ENCODE measurements around the gene GZF1.

The GZF1 gene

DNA sequence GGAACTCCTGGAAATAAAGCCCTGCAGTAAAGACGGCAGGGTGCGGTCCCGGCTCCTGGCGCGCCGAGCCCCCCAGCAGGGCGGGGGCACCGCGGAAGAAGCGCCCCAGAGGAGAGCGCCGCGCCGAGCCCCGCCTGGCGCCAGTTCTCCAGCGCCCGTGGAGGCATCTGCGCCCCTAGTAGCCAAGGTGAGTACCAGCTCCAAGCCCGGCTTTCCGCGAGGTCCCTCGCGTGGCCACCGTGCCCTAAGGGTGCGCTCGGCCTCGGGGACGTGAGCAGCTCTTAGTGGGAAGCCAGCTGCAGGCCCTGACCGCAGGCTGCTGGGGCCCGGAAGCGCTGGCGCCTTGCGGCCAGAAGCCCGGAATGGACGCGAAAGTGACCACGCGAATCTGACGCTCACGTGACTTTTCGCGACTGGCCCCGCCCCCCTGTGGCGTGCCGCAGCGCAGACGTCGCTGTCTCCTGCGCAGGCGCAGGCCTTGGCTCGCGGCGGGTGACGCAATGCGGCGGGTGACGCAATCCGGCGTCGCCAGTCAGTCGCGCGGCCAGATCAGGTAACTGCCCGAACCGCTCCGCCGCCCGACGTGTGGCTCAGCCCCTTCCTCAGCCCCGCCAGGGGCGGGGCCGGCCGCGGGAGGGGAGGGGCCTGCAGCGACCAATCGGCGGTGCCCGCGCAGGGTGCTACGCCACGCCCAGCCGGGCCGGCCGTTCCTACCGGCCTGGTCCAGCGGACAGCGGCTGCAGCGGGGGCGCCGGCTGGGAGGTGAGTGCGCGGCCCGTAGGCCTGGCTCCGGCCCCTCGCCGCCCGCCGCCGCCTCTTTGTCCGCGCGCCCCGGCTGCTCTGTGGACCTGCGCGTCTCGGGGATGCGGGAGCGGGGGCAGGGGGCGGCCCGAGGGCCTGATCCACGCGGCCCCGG, at the start of gene GZF1:
Gene GZF1 (plus strand): TSS at position 707 of the 916 bp plus-strand sequence. CDS start 2,202 bp downstream, outside the sequence.
- peak; percentile 100 for DNase-seq

DNA sequence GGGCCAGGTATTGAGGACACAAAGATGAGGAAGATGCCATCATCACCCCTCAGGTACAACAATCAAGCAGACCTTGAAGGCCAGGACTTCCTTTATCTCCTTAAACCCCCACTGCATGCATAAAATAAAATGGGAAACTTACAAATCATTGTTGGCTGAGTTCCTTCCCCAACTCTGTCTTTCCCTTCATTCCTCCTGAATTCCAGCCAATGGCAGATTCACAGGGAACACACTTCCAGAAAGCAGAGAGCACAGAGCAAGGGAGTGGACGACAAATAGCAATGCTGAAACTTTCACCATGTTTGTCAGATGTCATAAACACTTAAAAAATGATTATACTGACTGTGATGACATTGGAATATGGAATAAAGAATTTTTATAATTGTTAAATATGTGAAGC, 48.7 kb upstream of the GZF1 start:
- DNase-seq = no peak

DNA sequence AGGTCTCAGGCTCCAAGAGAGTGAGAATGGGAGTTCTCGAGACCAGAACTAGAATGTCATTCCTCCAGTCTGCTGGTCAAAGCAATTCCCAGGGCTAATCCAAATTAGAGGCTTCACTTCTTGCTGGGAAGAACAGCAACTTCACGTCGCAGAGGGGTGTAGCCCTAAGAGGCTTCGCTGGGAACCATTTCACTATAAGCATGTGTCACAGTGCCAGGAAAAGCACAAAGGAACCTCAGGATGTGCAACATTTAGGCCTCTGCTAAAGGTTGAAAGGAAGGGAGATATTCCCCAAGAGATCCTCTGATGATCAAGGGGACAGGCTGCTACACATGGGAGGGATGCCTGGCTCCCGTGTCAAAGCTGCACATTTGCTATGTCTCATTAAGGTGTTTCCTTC, 47.3 kb upstream of the GZF1 start:
- DNase-seq = no peak

DNA sequence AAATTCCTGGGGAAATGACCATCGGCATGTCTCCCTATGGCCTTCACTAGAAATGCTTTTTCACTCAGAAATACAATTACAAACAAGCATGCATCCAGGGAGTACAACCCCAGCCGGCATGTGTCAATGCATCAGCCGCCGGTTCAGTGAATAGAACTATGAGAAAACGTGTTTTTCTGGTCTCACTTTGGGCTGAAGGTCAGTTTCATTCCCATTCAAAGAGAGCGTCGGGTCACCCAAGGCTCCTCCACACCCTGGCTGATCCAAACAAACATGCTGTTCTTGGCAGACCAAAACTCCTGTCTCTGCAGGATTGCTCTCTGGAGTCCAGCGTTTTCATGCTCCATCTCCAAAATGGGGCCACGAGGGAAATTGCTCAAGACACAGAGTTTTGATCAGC, 46.9 kb upstream of the GZF1 start:
- no peak for DNase-seq

DNA sequence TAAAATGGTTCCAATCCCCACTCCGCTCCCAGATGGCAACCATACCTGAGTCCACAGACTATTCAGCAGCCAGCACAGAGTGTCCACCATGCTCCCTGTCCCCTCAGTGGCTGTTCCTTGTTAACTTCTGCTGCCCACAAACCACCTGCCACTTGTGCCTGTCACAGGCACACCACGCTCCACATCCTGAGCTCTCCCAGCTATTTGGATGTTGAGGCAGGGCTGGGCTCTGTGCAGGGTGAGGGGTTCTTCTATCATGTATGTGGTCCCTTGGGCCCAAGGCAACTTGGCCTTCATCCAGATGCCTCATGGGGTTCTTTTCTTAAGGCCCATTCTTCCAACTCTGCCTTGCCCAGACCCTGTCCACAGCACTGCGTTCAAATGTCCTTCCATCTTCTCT, 45.4 kb upstream of the GZF1 start:
- no peak for DNase-seq

DNA sequence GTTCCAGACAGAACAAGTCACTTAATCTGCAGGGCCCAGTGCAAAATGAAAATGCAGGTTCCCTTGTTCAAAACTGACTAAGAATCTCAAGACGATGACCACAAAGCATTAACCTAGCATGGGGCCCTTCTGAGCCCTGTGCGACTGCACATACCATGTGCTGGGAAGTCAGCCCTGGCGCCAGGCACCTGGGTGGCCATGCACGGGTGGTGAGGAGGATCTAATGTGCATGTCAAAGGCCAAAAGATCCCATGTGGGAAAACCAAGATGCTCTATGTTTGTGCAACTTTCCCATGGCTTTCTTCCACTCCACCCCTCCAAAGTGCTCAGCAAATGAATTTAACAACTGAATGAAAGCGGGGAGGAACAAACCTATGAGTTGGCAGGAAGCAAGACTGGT, 44.9 kb upstream of the GZF1 start:
- DNase-seq = no peak

DNA sequence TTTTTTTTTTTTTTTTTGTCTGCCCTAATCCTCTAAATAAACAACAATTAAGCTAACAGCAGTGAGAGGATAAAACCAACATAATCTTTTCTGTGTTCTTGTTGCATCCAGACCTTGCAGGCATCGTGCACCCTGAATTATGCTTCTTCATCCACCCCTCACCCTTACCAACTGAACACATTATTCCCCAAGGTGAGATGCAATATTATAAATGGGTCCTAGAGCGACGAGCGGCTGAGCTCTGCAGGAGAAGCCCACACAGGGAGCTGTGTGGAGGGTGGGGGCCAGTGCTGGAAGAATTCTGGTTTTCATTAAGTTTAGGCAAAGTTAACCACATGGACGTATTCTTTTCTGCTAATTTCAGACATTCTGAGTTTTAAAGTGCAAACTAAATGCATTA, 43.6 kb upstream of the GZF1 start:
- DNase-seq = no peak

DNA sequence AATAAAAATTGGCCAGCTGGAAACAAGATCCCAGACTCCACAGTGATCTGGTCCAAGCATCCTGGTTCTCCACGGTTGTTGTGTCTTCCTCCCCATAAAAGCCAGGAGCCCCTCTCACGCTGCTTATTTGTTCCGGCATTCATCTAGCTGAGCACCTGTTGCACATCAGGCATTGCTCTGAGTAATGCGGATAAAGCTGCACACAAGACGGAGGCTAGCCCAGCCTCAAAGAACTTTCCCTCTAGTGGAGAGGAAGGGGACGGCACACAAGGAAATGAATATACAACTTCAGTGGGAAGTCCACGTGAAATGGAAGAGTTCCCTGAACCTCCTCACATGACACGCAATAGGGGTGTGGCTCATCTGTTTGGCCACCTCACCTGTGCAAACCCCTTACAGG, 41.7 kb upstream of the GZF1 start:
- DNase-seq = no peak

DNA sequence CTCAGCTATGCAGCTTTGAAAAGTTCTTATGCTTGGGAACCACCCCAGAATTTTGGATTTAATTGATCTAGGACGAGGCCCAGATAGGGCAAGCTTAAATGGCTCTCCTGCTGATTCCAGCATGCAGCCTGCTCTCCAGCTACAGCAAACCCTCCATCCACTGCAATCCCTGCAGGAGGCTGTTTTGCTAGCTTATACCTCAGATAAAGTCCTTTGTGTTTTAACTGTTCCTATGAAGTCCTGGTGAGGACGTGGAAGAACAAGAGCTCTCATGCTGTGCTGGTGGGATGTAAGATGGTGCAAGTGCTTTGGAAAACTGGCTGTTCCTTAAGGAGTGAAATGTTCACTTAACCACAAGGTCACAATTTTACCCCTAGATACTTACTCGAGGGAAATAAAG, 36.9 kb upstream of the GZF1 start:
- DNase-seq = no peak

DNA sequence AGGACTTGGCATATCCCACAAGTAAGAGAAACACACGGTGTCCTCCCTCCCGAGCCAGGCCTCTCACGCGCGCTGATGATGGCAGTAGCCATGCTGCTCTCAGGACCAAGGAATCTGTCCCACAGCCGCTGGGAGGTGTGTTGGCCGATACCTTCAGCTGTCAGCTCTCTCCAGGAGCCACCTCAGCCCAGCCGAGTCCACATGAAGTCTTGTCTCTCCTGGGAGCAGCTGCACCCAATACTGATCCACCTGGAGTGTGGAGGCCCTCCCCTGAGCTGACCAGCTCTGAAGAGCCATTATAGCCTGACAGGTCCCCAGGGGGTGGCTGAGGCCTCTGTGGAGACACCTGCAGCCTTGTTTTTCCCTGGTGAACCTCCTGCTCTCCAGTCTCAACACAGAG, 35.2 kb upstream of the GZF1 start:
- no peak for DNase-seq

DNA sequence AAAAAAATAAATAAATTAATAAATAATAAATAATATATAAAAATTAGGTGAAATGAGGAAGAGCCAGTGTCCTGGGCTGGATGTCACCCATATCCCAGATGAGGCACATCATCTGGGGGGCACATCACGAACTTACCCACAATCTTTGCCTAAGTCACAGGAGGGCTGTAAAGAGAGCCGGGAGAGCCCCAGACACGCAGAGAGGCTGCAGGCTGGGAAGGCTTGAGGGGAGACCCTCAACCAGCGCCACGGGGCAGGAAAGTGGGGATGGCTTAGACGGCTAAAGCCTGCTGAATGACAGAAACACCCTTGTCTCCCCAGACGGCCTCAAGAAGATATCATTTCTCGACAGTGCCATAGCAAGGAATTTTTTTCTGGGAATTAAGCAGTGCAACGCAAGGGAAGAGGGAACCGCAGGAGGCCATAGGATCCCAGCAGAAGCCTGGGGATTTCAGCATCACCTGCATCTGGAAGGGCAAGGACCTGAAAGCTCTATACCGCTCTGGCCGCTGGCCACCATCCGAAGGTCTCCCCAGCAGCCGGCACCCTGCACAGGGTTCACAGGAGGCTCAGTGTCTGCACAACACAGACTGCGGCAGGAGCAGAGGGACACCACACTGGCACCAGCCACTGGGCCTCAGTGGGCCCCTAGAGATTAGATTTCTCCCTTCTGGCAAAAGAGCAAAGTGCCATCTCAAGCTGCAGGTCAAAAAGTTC, 34.2 kb upstream of the GZF1 start:
- no peak for DNase-seq

DNA sequence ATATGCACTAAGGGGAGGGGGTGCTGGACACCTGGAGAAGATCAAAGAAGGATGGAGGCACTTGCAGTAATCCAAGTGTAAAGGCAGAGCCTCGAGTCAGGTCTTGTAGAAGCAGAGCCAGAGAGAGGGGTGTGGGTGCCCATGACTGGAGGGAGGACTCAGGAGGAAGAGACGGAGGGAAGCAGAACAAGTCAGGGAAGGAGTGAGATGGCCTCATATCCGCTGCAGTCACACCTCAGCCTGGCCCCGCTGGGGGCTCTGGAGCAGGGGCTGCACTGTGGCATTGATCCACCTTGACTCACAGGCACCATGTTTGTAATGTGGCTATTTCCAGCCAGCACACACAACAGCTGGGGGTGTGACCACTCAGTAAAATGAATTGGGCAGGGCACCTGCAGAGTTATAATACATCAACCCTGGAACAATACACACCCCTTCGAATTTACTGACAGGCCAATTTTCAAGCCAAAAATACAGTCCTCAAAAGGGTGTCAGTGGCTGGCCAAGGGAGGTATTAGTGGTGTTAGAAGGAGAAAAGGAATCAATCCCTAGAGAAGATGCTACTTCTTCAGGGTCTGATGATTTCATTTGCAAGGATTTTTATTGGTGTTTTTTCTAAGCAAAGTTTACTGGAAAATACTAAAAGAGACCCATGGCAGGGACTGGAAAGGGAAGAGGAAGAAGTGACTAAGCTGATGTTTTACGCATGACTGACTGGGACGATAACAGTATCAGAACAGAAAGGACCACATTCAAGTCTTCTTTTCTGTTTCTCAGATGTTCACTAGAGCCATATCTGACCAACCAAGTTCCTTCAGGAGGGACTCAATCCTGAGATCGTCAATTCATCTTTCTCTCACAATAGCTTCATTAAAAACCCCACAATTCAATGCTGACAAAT, 30.3 kb upstream of the GZF1 start:
- no peak for DNase-seq

DNA sequence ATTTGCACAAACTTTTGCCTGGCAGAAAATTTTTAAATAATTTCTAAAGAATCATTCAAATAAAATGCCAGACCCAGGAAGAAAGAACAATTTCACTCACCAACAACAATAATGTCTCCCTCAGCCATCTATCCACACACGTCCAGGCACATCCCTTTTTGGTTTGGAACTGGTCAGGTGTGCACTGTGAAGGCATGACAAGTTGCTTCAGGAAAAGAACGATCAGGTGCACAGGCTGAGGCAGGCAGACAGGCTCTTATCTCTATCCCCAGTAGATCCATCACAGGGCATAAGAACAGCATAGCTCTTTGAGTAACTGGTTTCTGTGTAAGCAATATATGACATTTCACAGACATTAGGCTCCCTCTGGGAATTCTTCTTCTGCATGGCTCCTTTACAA, 29.5 kb upstream of the GZF1 start:
- no peak for DNase-seq

DNA sequence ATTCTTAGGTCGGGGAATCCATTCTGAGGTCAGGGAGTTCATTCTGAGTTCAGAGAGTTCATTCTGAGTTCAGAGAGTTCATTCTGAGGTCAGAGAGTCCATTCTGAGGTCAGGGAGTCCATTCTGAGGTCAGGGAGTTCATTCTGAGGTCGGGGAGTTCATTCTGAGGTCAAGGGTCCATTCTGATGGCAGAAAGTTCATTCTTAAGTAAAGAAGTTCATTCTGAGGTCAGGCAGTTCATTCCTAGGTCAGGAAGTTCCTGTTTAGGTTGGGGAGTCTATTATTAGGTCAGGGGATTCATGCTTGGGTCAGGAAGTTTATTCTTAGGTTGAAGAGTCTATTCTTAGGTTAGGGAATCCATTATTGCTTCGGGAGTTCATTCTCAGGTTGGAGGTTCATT, 27.9 kb upstream of the GZF1 start:
- no peak for DNase-seq

DNA sequence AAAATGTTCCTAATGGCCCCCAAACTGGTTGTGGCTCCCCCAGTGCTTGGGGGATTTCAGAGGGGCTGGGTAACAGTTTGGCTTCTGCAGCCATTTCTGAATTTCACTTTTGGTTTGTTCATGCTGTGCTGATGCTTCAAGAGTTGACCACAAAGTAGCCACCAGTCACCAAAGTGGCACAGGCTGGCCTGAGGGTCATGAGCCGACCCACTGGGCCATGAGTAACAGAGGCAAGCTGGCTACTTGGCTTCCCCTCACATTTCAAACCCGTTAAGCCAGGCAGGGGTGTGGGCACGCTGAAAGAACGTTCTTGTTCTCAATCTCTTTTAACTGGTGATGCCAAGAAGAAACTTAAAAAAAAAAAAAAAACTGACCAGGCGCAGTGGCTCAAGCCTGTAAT, 26.5 kb upstream of the GZF1 start:
- DNase-seq = no peak

DNA sequence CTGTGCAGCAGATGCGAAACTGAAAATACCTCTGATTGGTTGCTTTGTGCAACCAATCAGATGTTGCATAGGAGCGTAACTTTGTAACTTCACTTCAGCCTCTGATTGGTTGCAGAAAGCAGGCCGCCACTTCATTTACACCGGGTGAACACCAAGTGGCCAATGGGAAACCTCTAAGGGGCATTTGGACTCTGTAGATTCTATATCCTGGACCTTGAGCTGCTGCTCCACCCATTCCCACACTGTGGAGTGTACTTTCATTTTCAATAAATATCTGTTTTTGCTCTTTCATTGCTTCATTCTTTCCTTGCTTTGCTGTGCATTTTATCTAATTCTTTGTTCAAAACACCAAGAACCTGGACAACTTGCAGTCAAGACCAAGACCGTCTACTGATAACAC, 25.5 kb upstream of the GZF1 start:
- no peak for DNase-seq

DNA sequence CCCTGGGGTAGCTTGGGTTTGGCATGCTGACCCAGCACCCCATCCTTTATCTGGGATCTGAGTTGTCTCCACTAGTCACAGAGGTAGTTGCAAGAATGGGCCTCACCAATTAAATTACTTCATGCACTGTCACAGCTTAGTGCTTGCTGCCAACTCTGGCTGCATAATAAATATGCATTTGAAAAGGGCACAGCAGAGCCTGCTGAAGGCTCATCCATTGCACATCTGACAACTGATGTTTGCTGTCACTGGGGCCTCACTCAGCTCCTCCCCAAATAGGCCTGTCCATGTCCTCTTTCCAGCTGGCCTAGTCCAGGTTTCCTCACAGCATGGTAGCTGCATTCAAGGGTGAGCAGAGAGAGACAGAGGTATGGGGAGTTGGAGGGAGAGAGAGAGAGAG, 24.7 kb upstream of the GZF1 start:
- DNase-seq = no peak

DNA sequence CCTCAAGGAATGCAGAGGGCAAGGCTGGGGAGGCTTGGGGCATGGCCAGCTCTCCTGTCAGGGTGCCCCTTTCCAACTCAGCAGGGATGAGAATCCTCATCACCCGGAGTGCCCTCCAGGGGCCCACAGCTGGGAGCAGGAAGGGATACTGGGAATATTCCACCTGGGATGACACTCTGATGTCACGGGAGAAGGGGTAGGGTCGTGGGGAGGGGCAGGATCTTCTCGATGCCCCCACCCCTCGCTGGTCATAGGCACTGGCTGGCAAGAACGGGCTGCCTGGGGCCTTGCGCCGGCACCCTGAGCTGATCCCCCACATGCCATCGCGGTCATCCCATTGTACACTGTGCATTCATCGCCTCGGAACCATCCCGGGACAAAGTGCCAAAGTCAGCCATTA, 22.0 kb upstream of the GZF1 start:
- no peak for DNase-seq

DNA sequence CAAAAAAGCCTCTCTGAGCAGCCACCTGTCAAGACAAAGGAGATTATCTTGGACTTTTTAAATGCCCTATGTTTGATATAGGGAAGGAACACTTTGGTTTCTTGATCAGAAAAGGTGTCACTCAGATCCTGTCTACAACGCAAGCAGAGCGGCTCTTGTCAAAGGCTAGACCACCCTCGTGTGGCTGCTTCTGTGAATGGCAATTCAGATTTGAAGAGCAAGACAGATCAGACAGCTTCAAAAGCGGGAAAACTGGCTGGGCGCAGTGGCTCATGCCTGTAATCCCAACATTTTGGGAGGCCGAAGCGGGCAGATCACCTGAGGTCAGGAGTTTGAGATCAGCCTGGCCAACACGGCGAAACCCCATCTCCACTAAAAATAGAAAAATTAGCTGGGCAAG, 21.5 kb upstream of the GZF1 start:
- no peak for DNase-seq

DNA sequence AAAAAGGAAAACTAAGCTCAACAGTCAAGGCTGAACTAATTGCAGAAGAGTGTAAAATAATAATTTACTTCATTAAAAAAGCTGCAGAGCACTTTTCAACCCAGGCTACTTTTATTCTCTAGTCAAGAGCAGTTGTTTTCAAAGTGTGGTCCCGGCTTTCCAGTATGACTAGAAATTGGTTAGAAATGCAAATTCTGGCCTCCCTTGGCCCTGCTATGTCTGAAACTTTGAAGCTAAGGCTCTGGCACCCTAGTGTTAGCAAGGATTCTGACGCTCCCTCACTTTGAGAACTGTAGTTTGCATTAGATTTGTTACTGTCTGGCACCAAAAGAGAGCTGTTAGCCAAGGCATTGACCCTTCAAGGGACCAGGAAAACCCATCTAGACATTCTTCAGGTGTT, 20.9 kb upstream of the GZF1 start:
- DNase-seq = no peak

DNA sequence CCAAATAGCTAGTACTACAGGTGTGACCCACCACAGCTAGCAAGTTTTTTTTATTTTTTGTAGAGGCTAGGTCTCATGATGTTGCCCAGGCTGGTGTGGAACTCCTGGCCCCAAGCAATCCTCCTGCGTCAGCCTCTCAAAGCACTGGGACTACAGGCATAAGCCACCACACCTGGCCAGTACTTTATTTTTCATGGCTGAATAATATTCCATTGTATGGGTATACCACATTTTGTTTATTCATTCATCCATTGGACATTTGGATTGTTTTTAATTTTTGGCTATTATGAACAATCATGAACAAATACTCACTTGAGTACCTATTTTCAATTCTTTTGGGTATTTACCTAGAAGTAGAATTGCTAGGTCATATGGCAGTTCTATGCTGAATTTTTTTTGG, 18.4 kb upstream of the GZF1 start:
- no peak for DNase-seq

DNA sequence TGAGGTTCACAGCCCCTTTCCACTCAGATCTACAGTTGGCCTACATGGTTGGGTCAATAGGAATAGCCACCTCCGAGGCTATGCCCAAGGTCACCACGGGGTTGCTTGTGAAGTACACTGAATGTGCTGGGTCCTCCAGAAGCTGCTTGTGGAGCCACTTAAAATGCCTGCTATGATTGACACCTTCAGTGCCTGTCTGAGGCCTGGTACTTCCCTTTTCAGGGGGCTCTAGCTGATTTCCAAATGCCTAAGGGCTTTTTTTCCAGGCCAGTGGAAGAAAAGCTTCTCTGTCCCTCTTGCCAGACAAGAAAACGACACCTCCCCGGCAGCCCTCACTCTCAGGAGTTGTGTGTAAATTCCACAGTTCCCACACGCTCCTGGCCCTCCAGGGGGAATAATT, 17.6 kb upstream of the GZF1 start:
- DNase-seq = no peak

DNA sequence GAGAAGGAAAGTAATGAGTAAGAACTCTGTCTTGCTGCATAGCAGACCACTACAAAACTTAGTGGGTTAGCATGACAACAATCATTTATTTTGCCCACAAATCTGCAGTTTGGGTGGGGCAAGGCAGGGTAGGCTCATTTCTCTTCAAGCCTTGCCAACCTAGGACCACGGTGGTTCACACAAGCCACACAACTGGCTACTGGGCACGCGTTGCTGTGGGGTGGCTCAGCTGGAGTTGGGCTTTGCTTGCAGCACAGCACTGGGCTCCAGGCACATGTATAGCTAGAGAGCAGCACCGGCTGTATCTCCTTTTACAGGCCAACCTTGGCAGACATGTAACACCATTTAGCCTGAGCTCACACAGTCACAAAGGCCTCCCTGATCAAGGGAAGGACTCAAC, 16.0 kb upstream of the GZF1 start:
- no peak for DNase-seq

DNA sequence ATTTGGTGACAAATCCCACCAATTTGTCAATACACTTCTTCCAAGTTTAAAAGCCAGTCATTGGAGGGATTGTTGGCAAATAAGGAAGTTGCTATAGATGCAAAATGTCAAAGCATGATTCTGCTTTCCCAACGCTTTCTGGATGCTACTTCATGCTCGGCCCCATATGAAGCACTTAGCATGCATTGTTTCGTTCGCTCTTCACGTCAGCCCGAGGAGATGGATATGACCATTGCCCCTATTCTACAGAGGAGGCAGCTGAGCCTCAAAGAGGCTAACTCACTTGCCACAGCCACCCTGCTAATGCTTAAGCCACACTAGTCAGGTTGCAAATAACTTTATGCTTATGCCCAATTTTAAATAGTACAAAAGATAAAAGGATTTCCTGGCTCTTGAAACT, 14.2 kb upstream of the GZF1 start:
- DNase-seq = no peak

All from activated T-cell treated with anti-CD3 and anti-CD28 coated beads, Interleukin-2, amount 50 U/mL, for 1 hour (primary cell).